AG04449 (cell line): Measurements from ENCODE around the gene CXCR6.

ENCODE experiments used
- CTCF ChIA-PET: fragments of 350-600 bp; formaldehyde crosslinking; extraction: SDS; loops from one replicate; lab custom pipeline; 2021; ENCODE audit warnings: antibody characterized with exemption; lab: Yijun Ruan, JAX
- POLR2A ChIA-PET: fragments of 400-600, 350-600 bp; formaldehyde crosslinking; extraction: SDS; loops from one replicate; lab custom pipeline; 2020; ENCODE audit warnings: antibody characterized with exemption, inconsistent platforms; lab: Yijun Ruan, JAX
- DNase-seq: peaks from one replicate; pipeline ENCODE4 v3.0.0-alpha.2; 2010; ENCODE audit warnings: low read depth, low spot score
- H3K4me3 ChIP-seq: 2 replicates; pipeline ENCODE4 v1.5.1; 2011; ENCODE audit warnings: low read depth, mild to moderate bottlenecking, control low read depth, low read length
- TF ChIP-seq, protein P1 (sequence below): IDR thresholded peaks from one replicate; pipeline ENCODE4 v1.5.1; 2011; ENCODE audit warnings: mild to moderate bottlenecking, moderate library complexity, low read length, control low read depth, inconsistent platforms; ENCODE audit not compliant: insufficient read depth; ENCODE audit errors: missing control alignments

The CXCR6 gene

DNA sequence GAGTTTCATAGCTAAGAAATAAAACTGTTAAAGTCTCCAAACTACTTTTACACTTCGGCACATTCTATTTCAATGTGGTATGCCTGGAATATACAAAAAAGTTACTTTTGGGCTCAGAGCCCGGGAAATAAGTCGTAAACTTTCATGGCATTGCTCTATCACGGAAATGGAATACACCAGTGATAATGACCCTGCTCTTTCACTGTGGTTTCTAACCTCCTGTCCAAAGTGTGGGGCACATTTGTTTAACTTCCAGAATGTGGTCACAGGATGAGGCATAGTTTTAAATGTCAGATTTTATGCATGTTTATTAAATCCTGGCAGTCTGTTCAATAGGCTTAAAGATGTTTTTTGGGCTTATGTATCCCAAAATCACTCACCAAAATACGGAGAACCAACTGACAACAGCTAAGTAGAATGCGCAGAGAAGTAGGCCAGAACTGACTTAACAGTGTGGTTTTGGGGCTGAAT lies 5.1 kb downstream of the CXCR6 start:
- peak; percentile 69 for DNase-seq
- H3K4me3 ChIP-seq: no peak overlapping the region
- ChIA-PET CTCF (interaction anchor here (1.0 to 36.2 kb wide), 4 partner anchors 10 to 135 kb away, joined by 3 to 918 read pairs (median 18); no protein-coding TSS in a partner anchor), POLR2A (interaction anchor here (1.0 kb wide), 1 partner anchor 39 kb away, joined by 3 read pairs; no protein-coding TSS in a partner anchor)
- TF ChIP-seq, protein P1, sequence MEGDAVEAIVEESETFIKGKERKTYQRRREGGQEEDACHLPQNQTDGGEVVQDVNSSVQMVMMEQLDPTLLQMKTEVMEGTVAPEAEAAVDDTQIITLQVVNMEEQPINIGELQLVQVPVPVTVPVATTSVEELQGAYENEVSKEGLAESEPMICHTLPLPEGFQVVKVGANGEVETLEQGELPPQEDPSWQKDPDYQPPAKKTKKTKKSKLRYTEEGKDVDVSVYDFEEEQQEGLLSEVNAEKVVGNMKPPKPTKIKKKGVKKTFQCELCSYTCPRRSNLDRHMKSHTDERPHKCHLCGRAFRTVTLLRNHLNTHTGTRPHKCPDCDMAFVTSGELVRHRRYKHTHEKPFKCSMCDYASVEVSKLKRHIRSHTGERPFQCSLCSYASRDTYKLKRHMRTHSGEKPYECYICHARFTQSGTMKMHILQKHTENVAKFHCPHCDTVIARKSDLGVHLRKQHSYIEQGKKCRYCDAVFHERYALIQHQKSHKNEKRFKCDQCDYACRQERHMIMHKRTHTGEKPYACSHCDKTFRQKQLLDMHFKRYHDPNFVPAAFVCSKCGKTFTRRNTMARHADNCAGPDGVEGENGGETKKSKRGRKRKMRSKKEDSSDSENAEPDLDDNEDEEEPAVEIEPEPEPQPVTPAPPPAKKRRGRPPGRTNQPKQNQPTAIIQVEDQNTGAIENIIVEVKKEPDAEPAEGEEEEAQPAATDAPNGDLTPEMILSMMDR: no peak

DNA sequence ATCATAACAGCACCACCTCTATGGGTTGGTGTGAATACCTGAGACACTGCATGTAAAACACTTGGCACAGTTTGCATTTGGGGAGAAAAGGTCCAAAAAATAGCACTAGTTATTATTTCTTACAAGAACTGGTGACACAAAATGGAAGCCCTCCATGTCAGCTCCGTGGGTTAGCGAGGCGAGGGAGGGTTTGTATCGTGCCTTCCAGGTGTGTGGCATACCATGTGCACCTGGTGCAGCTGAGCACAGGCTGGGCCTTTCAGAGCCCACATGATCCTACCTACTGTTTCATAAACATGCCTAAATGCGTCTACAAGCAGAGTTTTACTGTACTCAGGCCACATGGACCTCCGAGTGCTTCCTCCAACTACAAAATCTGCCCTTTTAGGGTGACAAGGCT lies 5.6 kb downstream of the CXCR6 start:
- POLR2A ChIA-PET: no interaction called here

DNA sequence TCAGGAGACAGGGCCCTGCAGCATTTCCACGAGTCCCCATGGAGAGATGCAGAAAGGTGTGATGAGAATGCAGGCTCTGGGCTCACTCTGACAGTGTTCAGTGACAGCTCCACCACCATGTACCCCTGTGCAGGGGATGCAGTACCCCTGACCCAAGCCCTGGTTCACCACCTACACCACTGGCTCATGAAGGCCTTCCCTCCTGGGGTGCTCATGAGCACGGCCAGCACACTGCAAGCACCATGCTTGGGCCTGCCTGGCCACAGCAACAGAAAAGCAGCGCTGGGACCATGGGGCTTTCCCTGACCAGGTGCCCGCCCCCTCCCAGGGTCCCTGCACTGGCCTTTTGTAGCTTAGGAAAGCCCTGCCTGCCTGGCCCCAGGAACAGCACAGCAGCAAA lies 6.2 kb downstream of the CXCR6 start:
- TF ChIP-seq, protein P1: no peak
- no peak for DNase-seq
- ChIA-PET POLR2A (no interaction called here), CTCF (interaction anchor here (2.1 to 36.2 kb wide), 2 partner anchors 20 to 134 kb away, joined by 5 to 918 read pairs; no protein-coding TSS in a partner anchor)
- H3K4me3 ChIP-seq: no peak overlapping the region

More for the DNA sequence above, 5.6 kb downstream of the CXCR6 start:
- no peak overlapping the region for H3K4me3 ChIP-seq
- TF ChIP-seq, protein P1: no peak
- CTCF ChIA-PET: interaction anchor here (1.0 to 36.2 kb wide), 4 partner anchors 10 to 134 kb away, joined by 3 to 918 read pairs (median 18); no protein-coding TSS in a partner anchor
- DNase-seq: no peak

DNA sequence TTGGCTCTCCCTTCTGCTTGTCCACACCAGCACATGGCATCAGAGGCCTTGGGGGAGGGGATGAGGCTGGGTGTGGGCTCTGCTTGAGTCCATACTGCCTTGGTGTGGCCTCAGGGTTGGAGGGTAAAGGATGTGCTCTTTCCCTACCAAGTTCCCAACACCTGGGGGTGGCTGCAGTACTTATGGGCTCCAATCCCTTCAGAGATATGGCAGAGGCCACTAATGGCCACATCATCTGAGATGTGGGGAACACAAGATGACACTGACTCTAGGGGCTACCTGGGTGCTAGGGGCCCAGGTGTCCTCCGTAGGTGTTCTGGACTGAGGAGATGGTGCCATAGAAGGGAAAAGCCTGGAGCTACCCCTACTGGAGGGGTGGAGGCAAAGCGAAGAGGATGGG lies 6.9 kb downstream of the CXCR6 start:
- DNase-seq: no peak
- no peak overlapping the region for H3K4me3 ChIP-seq
- POLR2A ChIA-PET: no interaction called here
- TF ChIP-seq, protein P1: no peak
- CTCF ChIA-PET: interaction anchor here (0.5 to 36.2 kb wide), 7 partner anchors 9 to 259 kb away, joined by 3 to 918 read pairs (median 5); no protein-coding TSS in a partner anchor

DNA sequence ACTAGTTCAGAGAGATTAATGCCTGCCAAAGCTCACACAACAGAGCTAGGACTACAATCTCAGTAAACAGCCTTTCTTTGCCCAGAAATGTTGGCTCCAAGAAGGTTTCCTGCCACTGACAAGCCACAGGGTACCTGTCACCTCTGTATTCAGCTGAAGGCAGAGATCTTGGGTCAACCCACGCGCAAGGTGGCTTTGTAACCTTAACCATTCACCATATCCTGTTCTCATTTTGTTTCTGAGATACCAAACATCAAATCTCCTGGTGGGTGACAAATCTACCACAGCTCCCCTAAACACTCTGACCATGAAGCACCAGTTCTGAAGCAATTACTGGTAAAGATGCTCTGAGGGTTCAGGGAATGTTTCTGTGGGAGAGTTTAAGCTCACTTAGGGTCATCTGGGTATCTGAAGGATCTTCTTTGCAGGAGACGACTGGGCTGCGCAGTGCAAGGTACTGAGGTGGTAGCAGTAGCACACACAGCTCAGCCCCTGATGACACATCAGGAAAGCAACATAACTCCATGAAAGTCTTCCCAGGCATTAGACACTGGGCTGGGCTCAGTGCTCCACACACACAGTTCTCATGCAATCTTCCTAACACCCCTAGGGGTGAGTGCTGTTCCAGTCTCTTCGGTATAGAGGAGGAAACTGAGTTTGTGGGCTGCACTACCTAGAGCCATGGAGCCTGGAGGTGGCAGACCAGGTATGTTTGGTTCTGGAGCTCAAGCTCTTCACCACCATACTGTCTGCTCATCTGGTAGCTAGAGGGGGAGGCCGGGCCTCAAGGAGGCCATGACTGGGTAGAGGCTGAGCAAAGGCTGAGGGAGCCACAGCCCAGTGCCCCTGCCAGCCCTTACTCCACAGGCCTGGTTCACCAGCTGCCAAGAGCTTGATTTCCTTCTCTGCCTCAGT lies 7.7 kb downstream of the CXCR6 start:
- TF ChIP-seq, protein P1: no peak
- no peak overlapping the region for H3K4me3 ChIP-seq
- POLR2A ChIA-PET: no interaction called here
- CTCF ChIA-PET: interaction anchor here (0.5 to 36.2 kb wide), 10 partner anchors 10 to 259 kb away, joined by 3 to 918 read pairs (median 4); no protein-coding TSS in a partner anchor
- DNase-seq: no peak

DNA sequence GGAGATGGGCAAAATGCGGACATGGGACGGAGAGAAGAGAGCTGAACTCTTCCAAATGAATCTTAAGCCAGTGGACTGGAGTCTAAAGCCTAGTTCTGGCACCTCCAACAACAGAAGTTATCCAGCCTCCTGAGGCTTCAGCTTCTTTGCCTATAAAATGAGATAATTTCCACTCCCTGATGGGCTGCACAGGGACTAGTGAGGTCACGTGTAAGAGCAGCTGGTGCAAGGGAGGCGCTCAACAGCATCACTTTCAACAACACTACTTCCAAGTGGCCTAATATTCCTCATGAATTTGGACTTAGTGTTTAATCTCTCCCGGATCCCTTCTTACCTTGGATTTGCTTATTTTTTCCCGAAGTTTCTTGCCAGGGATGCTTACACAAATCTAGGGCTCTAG lies 8.7 kb downstream of the CXCR6 start:
- H3K4me3 ChIP-seq: no peak overlapping the region
- DNase-seq: no peak
- POLR2A ChIA-PET: no interaction called here
- CTCF ChIA-PET: interaction anchor here (0.8 to 36.2 kb wide), 6 partner anchors 8 to 131 kb away, joined by 3 to 918 read pairs (median 4); no protein-coding TSS in a partner anchor
- TF ChIP-seq, protein P1: no peak
